Measurements from ENCODE around the gene MTFR1L. TPM values are rescaled to one million over a fixed set of nuclear protein-coding genes. Genes with fewer than 3 reads are reported as not detected.
A peak's percentile ranks its signal among the peaks of the same experiment; 100 is the strongest.

MTFR1L gene
- total RNA-seq, 1 donor from 2014 or later: 48.1 TPM

DNA sequence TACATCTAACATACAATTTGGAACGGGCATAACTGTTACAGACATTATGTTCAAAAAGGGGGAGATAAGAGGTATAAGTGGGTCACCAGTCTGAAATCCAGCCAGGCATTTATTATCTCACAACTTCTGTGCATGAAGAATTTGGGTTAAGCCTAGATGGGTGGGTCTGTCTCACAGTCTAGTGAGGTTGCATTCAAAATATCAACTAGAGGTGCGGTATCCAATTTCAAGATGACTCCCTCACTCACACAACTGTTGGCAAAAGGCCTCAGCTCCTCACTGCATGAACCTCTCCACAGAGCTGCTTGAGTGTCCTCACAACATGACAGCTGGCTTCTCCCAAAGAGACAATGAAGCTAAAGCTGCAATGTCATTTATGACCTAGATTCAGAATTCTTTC, 34.8 kb downstream of the MTFR1L start:
- no peak for DNase-seq (ENCODE audit: low spot score)
- peaks cover 1% of the 10 kb centered on the region for H3K27me3 Mint-ChIP-seq (ENCODE audit: unreplicated experiment)
- no peaks in the 10 kb centered on the region for H3K36me3 Mint-ChIP-seq (ENCODE audit: low read depth, unreplicated experiment)
- H3K27ac Mint-ChIP-seq (ENCODE audit: unreplicated experiment): no peak overlapping the region
- no peaks in the 10 kb centered on the region for H3K9me3 Mint-ChIP-seq (ENCODE audit: unreplicated experiment)
- TF ChIP-seq, protein P1, sequence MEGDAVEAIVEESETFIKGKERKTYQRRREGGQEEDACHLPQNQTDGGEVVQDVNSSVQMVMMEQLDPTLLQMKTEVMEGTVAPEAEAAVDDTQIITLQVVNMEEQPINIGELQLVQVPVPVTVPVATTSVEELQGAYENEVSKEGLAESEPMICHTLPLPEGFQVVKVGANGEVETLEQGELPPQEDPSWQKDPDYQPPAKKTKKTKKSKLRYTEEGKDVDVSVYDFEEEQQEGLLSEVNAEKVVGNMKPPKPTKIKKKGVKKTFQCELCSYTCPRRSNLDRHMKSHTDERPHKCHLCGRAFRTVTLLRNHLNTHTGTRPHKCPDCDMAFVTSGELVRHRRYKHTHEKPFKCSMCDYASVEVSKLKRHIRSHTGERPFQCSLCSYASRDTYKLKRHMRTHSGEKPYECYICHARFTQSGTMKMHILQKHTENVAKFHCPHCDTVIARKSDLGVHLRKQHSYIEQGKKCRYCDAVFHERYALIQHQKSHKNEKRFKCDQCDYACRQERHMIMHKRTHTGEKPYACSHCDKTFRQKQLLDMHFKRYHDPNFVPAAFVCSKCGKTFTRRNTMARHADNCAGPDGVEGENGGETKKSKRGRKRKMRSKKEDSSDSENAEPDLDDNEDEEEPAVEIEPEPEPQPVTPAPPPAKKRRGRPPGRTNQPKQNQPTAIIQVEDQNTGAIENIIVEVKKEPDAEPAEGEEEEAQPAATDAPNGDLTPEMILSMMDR (IDR thresholded peaks at IDR 0.05; ENCODE audit: unreplicated experiment): no peak
- no peak overlapping the region for H3K4me3 Mint-ChIP-seq (ENCODE audit: unreplicated experiment)
- peaks cover 6% of the 10 kb centered on the region for H3K4me1 Mint-ChIP-seq (ENCODE audit: unreplicated experiment)

DNA sequence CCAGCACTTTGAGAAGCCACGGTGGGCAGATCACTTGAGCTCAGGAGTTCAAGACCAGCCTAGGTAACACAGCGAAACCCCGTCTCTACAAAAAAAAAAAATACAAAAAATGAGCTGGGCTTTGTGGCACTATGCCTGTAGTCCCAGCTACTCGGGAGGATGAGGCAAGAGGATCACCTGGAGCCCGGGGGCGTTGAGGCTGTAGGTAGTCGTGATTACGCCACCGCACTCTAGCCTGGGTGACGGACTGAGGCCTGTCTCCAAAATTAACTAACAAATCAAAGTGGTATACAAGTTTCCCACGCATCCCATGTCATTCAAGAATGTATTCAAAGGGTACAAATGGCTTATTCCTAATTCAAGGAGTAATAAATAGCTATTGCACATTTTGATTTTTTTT, 37.1 kb downstream of the MTFR1L start:
- TF ChIP-seq, protein P1 (IDR thresholded peaks at IDR 0.05; ENCODE audit: unreplicated experiment): no peak
- peaks cover 15% of the 10 kb centered on the region for H3K4me1 Mint-ChIP-seq (ENCODE audit: unreplicated experiment)
- no peak overlapping the region for H3K4me3 Mint-ChIP-seq (ENCODE audit: unreplicated experiment)
- no peak for DNase-seq (ENCODE audit: low spot score)
- peaks cover under 1% of the 10 kb centered on the region for H3K36me3 Mint-ChIP-seq (ENCODE audit: low read depth, unreplicated experiment)
- H3K27me3 Mint-ChIP-seq (ENCODE audit: unreplicated experiment): peaks cover 1% of the 10 kb centered on the region
- H3K9me3 Mint-ChIP-seq (ENCODE audit: unreplicated experiment): no peaks in the 10 kb centered on the region
- peak overlapping the region; percentile 14 for H3K27ac Mint-ChIP-seq (ENCODE audit: unreplicated experiment)

DNA sequence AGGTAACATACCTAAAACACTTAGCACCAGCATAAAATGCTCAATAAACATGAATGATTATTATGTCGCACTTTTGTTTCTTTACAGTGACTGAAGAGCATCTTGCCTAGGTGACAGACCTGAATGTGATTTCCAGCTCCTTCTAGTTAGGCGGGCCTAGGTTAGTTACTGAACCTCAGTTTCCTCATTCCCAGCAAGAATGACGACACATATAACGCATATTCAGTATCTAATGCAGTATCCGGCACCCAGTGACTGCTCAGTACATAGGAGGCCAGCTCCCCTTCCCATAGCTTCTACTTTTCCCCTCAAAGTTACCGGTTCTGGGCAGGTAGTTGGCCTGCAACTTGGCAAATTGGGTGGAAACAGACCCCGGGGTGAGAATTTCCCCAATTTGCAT, 38.7 kb downstream of the MTFR1L start:
- Mint-ChIP-seq H3K36me3 (ENCODE audit: low read depth, unreplicated experiment) (peaks cover 14% of the 10 kb centered on the region), H3K4me3 (ENCODE audit: unreplicated experiment) (peak overlapping the region; percentile 94), H3K4me1 (ENCODE audit: unreplicated experiment) (peaks cover 15% of the 10 kb centered on the region), H3K27me3 (ENCODE audit: unreplicated experiment) (peaks cover 8% of the 10 kb centered on the region), H3K9me3 (ENCODE audit: unreplicated experiment) (no peaks in the 10 kb centered on the region), H3K27ac (ENCODE audit: unreplicated experiment) (no peak overlapping the region)
- TF ChIP-seq, protein P1 (IDR thresholded peaks at IDR 0.05; ENCODE audit: unreplicated experiment): no peak
- no peak for DNase-seq (ENCODE audit: low spot score)

- H3K36me3 Mint-ChIP-seq (ENCODE audit: low read depth, unreplicated experiment): peaks cover 16% of the 10 kb centered on the region
- peaks cover 8% of the 10 kb centered on the region for H3K27me3 Mint-ChIP-seq (ENCODE audit: unreplicated experiment)
- TF ChIP-seq, protein P1 (IDR thresholded peaks at IDR 0.05; ENCODE audit: unreplicated experiment): no peak
- peak within 1 kb of the TSS; percentile 90 for H3K27ac Mint-ChIP-seq (ENCODE audit: unreplicated experiment)
- peak within 1 kb of the TSS; percentile 94 for H3K4me3 Mint-ChIP-seq (ENCODE audit: unreplicated experiment)
- no peaks in the 10 kb centered on the region for H3K9me3 Mint-ChIP-seq (ENCODE audit: unreplicated experiment)
- peak; percentile 91 for DNase-seq (ENCODE audit: low spot score)
- peaks cover 15% of the 10 kb centered on the region for H3K4me1 Mint-ChIP-seq (ENCODE audit: unreplicated experiment)
Observed at GRCh38 chr1:25858906-25859789, 39.4 kb downstream of the MTFR1L start, which contains the start of gene AUNIP. AUNIP (minus strand) TSS chr1:25859457; CDS start chr1:25859357, 100 bp downstream.

All from endothelial cell (in vitro differentiated cells).